GM19328 (cell line): ENCODE data around the gene CAMKK2.
"Not testable (repeated sequence)": the region's sequence is repeated elsewhere in the genome, so short reads cannot be mapped to it uniquely, and the experiment has no call there.

Source experiments
- ATAC-seq: cut with Tn5 transposase; IDR thresholded peaks from one replicate; pipeline ENCODE4 v1.9.1; 2021; ENCODE audit warnings: mild to moderate bottlenecking, moderate library complexity; ENCODE audit not compliant: unreplicated experiment

CAMKK2 gene

GRCh38 chr12:121280531-121280930 lies 16.0 kb downstream of the CAMKK2 start:
- not testable (repeated sequence) for ATAC-seq

GRCh38 chr12:121279507-121279915 lies 17.0 kb downstream of the CAMKK2 start:
- no peak for ATAC-seq

GRCh38 chr12:121279071-121279375 lies 17.5 kb downstream of the CAMKK2 start:
- no peak for ATAC-seq

- ATAC-seq, result no peak
These were observed 18.1 kb downstream of the CAMKK2 start for GRCh38 chr12:121278169-121279070.

- no peak for ATAC-seq
These were observed 19.1 kb downstream of the CAMKK2 start for GRCh38 chr12:121277374-121277759.

GRCh38 chr12:121274036-121274763 lies 22.3 kb downstream of the CAMKK2 start:
- ATAC-seq, result no peak

GRCh38 chr12:121273364-121273896 lies 23.1 kb downstream of the CAMKK2 start:
- ATAC-seq, result no peak

- no peak for ATAC-seq
These were observed 28.7 kb downstream of the CAMKK2 start for GRCh38 chr12:121267822-121268221.

GRCh38 chr12:121264951-121265515 lies 31.5 kb downstream of the CAMKK2 start:
- ATAC-seq, result no peak

- ATAC-seq, result no peak
These were observed 32.4 kb downstream of the CAMKK2 start for GRCh38 chr12:121264135-121264534.

GRCh38 chr12:121263206-121263935 lies 33.1 kb downstream of the CAMKK2 start:
- ATAC-seq, result no peak

GRCh38 chr12:121261398-121261797 lies 35.1 kb downstream of the CAMKK2 start:
- ATAC-seq, result no peak

- no peak for ATAC-seq
These were observed 36.4 kb downstream of the CAMKK2 start for GRCh38 chr12:121260091-121260490.

GRCh38 chr12:121259074-121259473 lies 37.4 kb downstream of the CAMKK2 start:
- no peak for ATAC-seq

- ATAC-seq, result not testable (repeated sequence)
These were observed 38.6 kb downstream of the CAMKK2 start for GRCh38 chr12:121257704-121258449.

GRCh38 chr12:121255433-121255832 lies 41.1 kb downstream of the CAMKK2 start:
- no peak for ATAC-seq

GRCh38 chr12:121253638-121254335 lies 42.7 kb downstream of the CAMKK2 start:
- no peak for ATAC-seq

GRCh38 chr12:121252712-121253345 lies 43.7 kb downstream of the CAMKK2 start:
- ATAC-seq, result no peak

- ATAC-seq, result no peak
These were observed 44.7 kb downstream of the CAMKK2 start for GRCh38 chr12:121251838-121252237.
